Left hindlimb (tissue), 1 donor: ENCODE results near the gene LCAT.
"Not testable (repeated sequence)": the region's sequence is repeated elsewhere in the genome, so short reads cannot be mapped to it uniquely, and the experiment has no call there.

Source experiments
- DNase-seq: peaks from one replicate; pipeline ENCODE4 v3.0.0-alpha.2; 2018

The LCAT gene

GRCh38 chr16:67946966-67947558 is 3.1 kb upstream of the LCAT start:
- no peak for DNase-seq

- DNase-seq = no peak
Observed at GRCh38 chr16:67946128-67946569, 2.2 kb upstream of the LCAT start.

DNA sequence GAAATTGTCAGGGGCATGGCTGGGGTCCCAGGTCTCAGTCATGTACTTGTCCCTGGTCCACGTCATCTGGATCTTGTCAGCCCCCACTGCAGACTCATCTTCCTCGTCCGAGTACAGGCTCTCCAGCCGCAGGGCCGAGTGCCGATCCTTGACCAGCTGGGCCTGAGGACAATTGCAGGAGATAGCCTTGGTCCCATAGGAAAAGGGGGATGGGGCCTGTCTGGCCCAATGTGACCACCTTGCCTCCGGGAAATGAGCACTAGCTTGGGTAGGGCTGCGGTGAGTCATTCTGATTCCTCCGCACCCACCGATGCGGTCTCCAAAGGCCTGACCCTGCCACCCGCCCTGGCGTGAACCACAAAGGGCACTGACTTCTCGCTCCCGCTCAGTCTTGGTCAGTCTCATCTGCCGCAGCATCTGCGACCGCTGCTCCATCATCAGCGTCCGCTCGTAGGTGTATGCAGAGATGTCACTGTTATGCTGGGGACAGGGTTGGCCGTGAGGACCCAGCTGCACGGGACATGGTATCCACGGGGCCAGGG is 1.5 kb upstream of the LCAT start:
- DNase-seq = no peak

DNA sequence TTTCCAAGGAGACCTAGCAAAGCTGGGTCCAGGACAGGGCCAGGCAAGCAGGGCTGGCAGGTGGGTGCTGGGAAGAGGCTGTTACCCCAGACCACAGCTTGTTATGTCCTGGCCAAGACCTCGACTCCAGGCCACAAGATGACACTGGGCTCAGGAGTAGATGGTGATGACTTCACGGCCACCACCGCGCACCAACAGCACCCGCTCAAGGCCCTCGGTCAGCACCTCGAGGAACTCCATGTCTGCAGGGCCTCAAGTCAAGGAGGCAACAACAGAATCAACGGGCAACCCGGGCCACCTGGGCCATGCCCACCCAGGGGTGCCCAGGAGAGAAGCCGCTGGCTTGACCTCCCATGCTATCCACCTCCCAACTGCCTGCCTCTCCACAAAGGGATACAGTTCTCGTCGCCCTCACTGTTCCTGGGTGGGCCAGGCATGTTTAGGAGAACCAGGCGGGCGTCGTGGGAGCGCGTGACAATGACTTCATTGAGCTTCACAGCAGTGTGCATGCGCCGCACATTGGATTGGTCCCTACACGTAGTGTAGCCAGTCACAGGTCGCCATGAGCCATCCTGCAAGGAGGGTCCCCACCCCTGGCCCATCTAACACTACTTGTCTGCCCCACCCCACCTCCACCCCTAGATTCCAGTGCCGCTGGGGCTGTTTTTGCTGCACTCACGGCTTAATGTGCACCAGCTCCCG is 921 bp upstream of the LCAT start:
- no peak for DNase-seq

DNA sequence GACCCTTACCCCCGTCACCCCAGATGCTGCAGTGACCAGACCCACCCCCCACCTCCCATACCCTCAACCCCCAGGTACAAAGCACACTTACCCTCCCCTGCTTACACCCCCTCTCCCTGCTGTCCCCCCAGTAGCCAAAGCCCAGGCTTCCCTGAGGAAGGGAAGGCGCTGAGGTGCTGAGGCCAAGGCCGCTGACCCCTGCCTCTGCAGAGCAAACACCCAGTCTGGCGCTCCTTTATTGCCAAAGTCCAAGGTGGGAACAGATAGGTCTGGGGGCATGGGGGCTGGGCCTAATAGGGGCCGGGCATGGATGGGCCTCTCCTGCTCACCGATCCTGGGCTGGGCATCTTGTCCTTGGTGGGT is 683 bp downstream of the LCAT start:
- no peak for DNase-seq

DNA sequence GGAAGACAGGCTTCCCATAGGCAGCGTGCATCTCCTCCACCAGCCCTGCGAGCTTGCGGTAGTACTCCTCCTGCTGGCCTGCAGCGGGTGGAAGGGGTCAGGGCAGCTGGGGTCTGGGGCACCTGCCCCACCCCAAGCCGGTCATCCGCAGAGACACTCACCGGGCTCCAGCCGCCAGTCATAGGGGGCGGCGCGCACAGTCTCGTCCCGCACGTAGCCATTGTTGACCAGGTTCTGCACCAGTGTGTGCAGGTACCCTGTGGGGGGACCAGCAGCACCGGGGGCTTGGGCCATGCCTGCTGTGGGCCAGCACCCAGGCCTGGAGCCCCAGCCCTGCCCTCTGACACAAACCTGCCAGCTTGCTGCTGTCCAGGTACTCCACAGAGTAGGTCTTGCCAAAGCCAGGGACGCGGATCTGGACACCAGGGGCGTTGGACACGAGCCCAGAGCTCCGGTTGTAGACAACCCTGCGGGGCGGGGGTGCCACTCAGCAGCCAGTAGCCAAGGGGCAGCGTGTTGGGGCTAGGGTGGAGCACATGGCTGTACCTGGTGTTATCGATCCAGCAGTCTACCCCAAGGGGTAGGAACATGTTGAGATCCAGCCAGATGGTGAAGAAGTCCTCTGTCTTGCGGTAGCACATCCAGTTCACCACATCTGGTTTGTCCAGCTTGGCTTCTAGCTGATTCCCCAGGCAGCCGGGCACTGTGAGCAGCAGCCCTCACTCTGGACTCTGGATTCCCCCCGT is 1.2 kb downstream of the LCAT start:
- DNase-seq = no peak

DNA sequence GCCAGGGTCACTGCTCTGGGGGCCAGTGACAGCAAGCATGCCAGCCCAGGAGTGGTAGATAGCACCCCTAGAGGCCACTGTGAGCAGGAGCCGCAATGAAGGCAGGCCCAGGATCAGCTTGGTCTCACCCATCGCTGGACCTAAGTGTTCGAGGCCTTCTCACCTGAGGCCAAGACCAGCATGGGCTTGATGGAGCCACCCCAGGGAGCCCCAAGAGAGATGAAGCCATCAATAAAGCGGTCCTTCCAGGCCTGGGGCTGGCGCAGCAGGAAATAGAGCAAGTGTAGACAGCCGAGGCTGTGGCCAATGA is 1.8 kb downstream of the LCAT start:
- DNase-seq = no peak

DNA sequence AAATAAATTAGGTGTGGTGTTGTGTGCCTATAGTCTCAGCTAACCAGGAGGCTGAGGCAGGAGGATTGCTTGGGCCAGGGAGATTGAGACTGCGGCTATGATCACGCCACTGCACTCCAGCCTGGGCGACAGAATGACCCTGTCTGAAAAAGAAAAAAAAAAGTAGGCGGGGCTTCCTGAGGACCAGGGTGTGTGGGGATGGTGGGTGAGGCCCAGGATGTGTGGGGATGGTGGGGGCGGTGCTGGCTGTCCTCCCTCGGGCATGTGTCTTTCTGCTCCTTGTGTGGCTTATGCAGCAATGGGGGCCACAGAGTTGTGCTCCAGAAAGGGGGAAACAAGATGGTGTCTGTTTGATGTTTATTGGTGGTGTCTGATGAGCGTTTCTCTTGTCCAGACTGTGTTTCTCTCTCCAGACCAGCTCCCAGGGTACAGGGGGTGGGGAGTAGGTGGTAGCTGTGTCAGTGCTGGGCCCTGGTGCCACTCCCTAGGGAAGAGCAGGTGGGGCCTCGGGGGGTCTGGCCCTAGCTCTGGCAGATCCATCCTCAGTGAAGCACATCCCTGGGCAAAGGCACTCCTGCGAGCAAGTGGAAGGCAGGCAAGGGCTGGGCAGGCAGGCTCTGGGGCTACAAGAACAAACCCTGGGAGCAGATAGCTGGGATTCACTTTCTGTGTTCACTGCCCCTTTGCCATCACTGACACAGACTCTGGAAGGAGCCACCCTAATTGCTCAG is 2.3 kb downstream of the LCAT start:
- DNase-seq = no peak

DNA sequence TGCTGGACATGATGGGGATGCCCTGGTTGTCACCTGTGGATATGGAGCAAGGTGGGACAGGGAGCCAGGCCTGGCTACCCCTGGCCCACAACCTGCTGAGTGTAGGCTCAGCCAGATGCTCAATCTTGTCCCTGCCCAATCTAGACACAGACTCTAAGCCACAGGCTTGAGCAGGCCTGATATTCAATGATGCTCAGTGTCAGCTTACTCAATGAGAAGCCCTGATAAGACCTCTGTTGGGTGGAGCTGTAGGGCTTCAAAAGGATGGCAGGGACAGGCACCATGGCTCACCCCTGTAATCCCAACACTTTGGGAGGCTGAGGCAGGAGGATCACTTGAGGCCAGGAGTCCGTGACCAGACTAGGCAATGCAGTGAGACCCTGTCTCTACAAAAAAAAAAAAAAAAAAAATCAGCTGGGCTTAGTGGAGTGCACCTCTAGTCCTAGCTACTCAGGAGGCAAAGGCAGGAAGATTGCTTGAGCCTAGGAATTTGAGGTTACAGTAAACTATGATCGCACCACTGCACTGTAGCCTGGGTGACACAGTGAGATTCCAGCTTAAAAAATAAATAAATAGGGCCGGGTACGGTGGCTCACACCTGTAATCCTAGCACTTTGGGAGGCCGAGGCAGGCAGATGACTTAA is 3.4 kb downstream of the LCAT start:
- DNase-seq = no peak

- no peak for DNase-seq
Observed at GRCh38 chr16:67939507-67940445, 4.1 kb downstream of the LCAT start.

DNA sequence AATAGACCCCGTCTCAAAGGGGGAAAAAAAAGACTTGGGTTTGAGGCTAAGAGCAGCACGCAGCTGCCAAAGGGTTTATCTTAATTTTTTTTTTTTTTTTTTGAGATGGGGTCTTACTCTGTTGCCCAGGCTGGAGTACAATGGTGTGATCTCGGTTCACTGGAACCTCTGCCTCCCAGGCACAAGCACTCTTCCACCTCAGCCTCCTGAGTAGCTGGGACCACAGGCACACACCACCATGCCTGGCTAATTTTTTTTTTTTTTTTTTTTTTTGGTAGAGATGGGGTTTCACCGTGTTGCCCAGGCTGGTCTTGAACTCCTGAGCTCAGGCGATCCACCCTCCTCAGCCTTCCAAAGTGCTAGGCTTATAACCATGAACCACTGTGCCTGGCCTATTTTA is 6.2 kb downstream of the LCAT start:
- DNase-seq = not testable (repeated sequence)

DNA sequence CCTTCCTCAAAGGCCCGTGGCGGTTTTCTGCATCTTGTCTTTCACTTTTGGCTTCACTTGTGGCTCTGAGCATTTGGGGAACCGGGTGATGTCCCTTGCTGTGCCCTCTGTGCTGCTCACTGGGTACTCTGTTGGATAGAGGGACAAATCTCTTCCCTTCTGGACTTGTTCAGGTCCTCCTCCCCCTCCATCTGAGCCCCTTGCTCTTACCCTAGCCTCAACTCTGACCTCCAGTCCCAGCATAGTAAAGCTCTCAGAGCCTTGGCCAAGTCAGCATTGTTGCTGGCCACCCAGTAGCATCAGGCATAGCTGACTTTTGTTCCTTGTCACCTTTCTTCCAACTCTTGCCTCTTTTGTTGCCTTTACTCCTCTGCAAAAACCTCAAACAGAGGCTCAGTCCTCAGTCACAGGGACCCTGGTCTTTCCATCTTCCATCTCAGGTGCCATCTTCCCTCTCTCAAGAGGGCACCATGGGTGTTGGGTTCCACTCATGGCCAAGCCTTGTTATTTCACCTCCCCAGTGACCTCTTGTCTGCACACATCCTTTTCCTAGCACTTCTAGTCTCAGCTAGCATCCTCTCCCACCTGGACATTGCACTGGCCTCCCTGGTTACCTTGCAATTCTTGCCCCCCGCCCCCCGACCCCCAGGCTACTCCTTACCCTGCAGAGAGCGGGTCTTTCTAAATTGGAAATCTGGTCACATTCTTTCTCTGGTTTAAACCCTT is 6.9 kb downstream of the LCAT start:
- no peak for DNase-seq

- DNase-seq = peak; percentile 79
Observed at GRCh38 chr16:67936124-67936879, 7.6 kb downstream of the LCAT start, which contains the start of gene PSMB10. PSMB10 (minus strand) TSS chr16:67936850; CDS start chr16:67936749, 101 bp downstream.

DNA sequence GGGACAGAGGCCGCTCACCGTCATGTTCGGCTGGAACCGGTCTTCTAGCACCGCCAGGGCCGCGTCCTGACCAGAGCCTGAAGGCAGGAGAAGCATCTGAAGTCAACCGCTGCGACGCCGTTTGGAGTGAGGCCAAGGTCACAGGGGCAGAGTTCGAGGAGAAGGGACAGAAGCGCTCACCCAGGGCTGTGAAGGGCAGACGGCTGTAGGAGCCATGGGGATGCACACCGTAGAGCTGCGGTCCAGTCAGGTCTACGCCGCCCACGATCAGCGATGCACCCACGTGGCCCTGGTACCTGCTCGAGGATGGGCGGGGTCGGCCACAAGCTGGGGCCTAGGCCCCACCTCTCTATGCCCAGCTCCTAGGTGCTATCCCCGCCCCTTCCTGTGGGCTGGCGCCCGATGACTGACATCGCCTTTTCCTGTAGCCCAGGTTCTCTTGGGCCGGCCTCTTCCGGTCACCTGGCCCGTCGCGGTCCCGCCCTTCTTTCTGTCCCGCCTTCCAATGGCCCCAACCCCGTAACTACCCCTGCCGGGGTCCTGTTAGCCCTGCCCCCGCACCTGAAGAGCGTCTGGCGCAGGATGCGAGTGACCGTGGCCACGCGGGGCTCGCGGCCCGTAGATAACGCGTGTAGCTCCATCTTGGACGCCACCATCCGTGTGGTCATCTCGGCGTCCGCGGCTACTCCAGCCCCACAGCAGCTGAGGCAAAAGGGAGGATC is 8.4 kb downstream of the LCAT start:
- peak; percentile 93 for DNase-seq

DNA sequence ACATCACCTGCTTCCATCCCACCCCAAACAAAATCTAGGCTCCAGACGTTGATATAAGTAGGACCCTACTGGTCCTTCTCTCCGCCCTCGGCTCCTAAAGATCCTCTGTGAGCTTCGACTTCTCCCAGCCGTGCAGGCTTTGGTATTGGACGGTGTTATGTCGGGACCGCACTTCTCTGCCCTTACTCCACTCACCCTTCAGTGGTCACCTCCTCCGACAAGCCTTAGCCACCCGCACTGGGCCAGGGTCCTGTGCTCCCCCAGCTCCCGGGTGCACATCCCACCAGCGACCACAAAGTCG is 8.9 kb downstream of the LCAT start:
- DNase-seq = no peak

DNA sequence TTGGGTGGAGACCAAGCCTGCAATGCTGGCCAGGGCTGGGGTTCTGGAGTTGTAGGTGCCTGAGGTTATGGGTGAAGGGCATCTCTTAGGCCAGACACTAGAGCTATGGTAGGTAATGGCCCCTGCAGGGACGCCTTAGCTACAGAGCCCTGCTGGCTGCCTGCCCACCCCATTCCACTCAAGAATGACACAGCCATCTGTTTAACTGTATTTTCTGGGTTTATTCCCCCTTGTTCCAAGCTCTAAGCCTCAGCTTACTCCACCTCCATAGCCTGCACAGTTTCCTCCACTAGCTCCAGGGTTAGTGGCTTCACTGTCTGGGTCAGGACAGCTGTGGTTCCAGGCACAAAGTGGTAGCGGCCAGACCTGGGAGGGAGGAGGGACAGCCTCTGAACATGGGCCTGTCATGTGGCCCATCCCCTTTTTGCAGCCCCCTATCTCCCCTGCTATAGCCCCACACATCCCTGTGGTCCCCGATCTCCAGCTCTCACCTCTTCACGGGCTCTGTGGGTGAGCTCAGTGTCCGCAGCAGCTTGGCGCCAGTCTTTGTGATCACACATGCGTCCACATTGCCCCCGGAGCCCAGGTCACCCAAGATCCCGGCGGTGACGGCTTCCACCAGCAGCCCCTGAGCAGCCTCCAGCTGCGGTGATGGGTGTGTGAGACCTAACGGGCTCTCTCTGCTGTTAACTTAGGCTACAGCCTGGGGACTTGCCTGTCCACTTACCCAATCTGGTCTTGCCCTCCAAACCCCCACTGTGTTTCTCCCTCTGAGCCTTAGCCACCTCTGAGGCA is 9.4 kb downstream of the LCAT start:
- no peak for DNase-seq

- DNase-seq = no peak
Observed at GRCh38 chr16:67933805-67934204, 10.1 kb downstream of the LCAT start.

DNA sequence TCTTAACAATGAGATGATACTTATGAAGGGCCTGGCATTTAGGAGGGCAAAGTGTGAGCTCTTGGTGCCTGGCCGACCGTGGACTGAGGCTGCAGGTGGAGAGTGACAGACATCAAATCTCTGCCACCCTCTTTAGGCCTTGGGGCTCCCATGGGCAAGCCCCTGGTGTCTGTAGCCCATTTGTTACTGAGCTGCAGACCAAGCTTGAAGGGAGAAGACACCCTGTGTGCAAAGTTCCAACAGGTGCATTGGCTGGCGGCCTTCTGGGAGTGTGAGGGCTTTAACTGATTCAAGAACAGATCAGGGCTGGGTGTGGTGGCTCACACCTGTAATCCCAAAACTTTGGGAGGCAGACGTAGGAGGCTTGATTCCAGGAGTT is 11.5 kb downstream of the LCAT start:
- no peak for DNase-seq
